G401.6 (cell line): ENCODE data around the gene SLC16A2.

Source experiments
- FAIRE-seq: peaks from 2 replicates; lab custom pipeline; 2012; peaks lifted over from hg19 to GRCh38; lab: Jason Lieb, UNC

The SLC16A2 gene

GRCh38 chrX:74421036-74421739 lies at the start of gene SLC16A2:
SLC16A2 (plus strand) TSS chrX:74421493; CDS start chrX:74421638, 145 bp downstream.
- FAIRE-seq: no peak

GRCh38 chrX:74372272-74372671 lies 49.0 kb upstream of the SLC16A2 start:
- no peak for FAIRE-seq

- FAIRE-seq: no peak
Measured at GRCh38 chrX:74377282-74377681, 44.0 kb upstream of the SLC16A2 start.

GRCh38 chrX:74382613-74383012 lies 38.7 kb upstream of the SLC16A2 start:
- FAIRE-seq: peak; percentile 83

GRCh38 chrX:74383611-74384010 lies 37.7 kb upstream of the SLC16A2 start:
- FAIRE-seq: peak; percentile 64

- no peak for FAIRE-seq
Measured at GRCh38 chrX:74389016-74389722, 32.1 kb upstream of the SLC16A2 start.

GRCh38 chrX:74395556-74395955 lies 25.7 kb upstream of the SLC16A2 start:
- peak; percentile 21 for FAIRE-seq

GRCh38 chrX:74405973-74406489 lies 15.3 kb upstream of the SLC16A2 start:
- FAIRE-seq: no peak

- FAIRE-seq: no peak
Measured at GRCh38 chrX:74408304-74408703, 13.0 kb upstream of the SLC16A2 start.

- FAIRE-seq: no peak
Measured at GRCh38 chrX:74419864-74420195, 1.5 kb upstream of the SLC16A2 start.

- FAIRE-seq: no peak
Measured at GRCh38 chrX:74420196-74421035, 877 bp upstream of the SLC16A2 start.

GRCh38 chrX:74421740-74422352 lies 553 bp downstream of the SLC16A2 start:
- no peak for FAIRE-seq

- FAIRE-seq: peak; percentile 78
Measured at GRCh38 chrX:74422576-74423288, 1.4 kb downstream of the SLC16A2 start.

- no peak for FAIRE-seq
Measured at GRCh38 chrX:74423289-74423998, 2.2 kb downstream of the SLC16A2 start.

GRCh38 chrX:74426071-74426470 lies 4.8 kb downstream of the SLC16A2 start:
- no peak for FAIRE-seq

- FAIRE-seq: no peak
Measured at GRCh38 chrX:74426615-74427014, 5.3 kb downstream of the SLC16A2 start.

- no peak for FAIRE-seq
Measured at GRCh38 chrX:74431797-74432196, 10.5 kb downstream of the SLC16A2 start.

- FAIRE-seq: no peak
Measured at GRCh38 chrX:74434336-74434735, 13.0 kb downstream of the SLC16A2 start.

- no peak for FAIRE-seq
Measured at GRCh38 chrX:74437530-74437929, 16.2 kb downstream of the SLC16A2 start.

GRCh38 chrX:74438764-74439163 lies 17.5 kb downstream of the SLC16A2 start:
- no peak for FAIRE-seq

- FAIRE-seq: no peak
Measured at GRCh38 chrX:74445099-74445498, 23.8 kb downstream of the SLC16A2 start.
